C4-2B (cell line): Measurements from ENCODE around the gene RBMS3.

Source experiments
- CTCF ChIP-seq: fragments of 450-650 bp; conservative IDR thresholded peaks from 2 replicates; pipeline ENCODE4 v1.5.1; 2017; ENCODE audit warnings: mild to moderate bottlenecking
- ZFX ChIP-seq: fragments of 450-650 bp; IDR thresholded peaks from 2 replicates; pipeline ENCODE4 v1.6.1; 2017

- TF ChIP-seq CTCF (no peak), ZFX (no peak)
Measured at GRCh38 chr3:29322586-29322985, 41.7 kb downstream of the RBMS3 start.
